BLaER1 treated with 17β-estradiol and CSF1 and Interleukin-3, amounts not matched to agents 10 nM and 100 nM (cell line): ENCODE measurements around the gene CLTA.
"Not testable (repeated sequence)": the region's sequence is repeated elsewhere in the genome, so short reads cannot be mapped to it uniquely, and the experiment has no call there.

ENCODE experiments used
- H3K27ac ChIP-seq, 11 experiments: shearing (Covaris generic); formaldehyde crosslinking; 2 replicates each; pipeline ENCODE4 v1.8.1; 2022
- H3K27me3 ChIP-seq, 11 experiments: shearing (Covaris generic); formaldehyde crosslinking; 2 replicates each; pipeline ENCODE4 v1.8.1; 2022
- H3K36me3 ChIP-seq, 11 experiments: shearing (Covaris generic); formaldehyde crosslinking; 2 replicates each; pipeline ENCODE4 v1.8.1; 2022
- H3K4me1 ChIP-seq, 10 experiments: shearing (Covaris generic); formaldehyde crosslinking; 2 replicates each; pipeline ENCODE4 v1.8.1; 2022
- H3K4me2 ChIP-seq, 11 experiments: shearing (Covaris generic); formaldehyde crosslinking; 2 replicates each; pipeline ENCODE4 v1.8.1; 2022
- H3K4me3 ChIP-seq, 10 experiments: shearing (Covaris generic); formaldehyde crosslinking; 2 replicates each; pipeline ENCODE4 v1.8.1; 2022
- H3K9ac ChIP-seq, 11 experiments: shearing (Covaris generic); formaldehyde crosslinking; 2 replicates each; pipeline ENCODE4 v1.8.1; 2022
- H3K9me3 ChIP-seq, 11 experiments: shearing (Covaris generic); formaldehyde crosslinking; replicated peaks in 1 of 11; 2 replicates each; pipeline ENCODE4 v1.8.1; 2022
- H4K20me1 ChIP-seq, 11 experiments: shearing (Covaris generic); formaldehyde crosslinking; 2 replicates each; pipeline ENCODE4 v1.8.1; 2022
- Cebpa-rat ChIP-seq, 11 experiments: shearing (Covaris generic); IDR thresholded peaks; 2 replicates each; pipeline ENCODE4 v1.8.1; 2022

CLTA gene

GRCh38 chr9:36247356-36247755 is 56.6 kb downstream of the CLTA start:
- peaks cover 45 to 79% (median 62%) of the 10 kb centered on the region in 11 experiments for H3K36me3 ChIP-seq
- no peak overlapping the region for H3K9ac ChIP-seq
- H3K4me2 ChIP-seq = no peak overlapping the region
- H3K27ac ChIP-seq = no peak overlapping the region
- no peaks in the 10 kb centered on the region for H3K9me3 ChIP-seq
- peaks cover 23 to 83% (median 45%) of the 10 kb centered on the region in 11 experiments; a peak in 18 of 22 replicates for H4K20me1 ChIP-seq
- no peak overlapping the region for H3K4me3 ChIP-seq
- no peak for TF ChIP-seq Cebpa-rat (IDR thresholded peaks at IDR 0.05)
- no peaks in the 10 kb centered on the region for H3K27me3 ChIP-seq
- H3K4me1 ChIP-seq = peaks cover 0 to 13% (median 0%) of the 10 kb centered on the region in 10 experiments; a peak in 6 of 20 replicates

- not testable (repeated sequence) for H3K4me3 ChIP-seq, H3K27me3 ChIP-seq, H3K9ac ChIP-seq, H3K27ac ChIP-seq, H3K9me3 ChIP-seq, H3K4me2 ChIP-seq
- peaks cover 23 to 78% (median 44%) of the 10 kb centered on the region in 11 experiments; a peak in 18 of 22 replicates for H4K20me1 ChIP-seq
- H3K36me3 ChIP-seq = peaks cover 38 to 72% (median 55%) of the 10 kb centered on the region in 11 experiments
- peaks cover 0 to 13% (median 0%) of the 10 kb centered on the region in 10 experiments; a peak in 6 of 20 replicates for H3K4me1 ChIP-seq
These were observed 57.3 kb downstream of the CLTA start for GRCh38 chr9:36248061-36248460.

GRCh38 chr9:36249189-36249588 is 58.5 kb downstream of the CLTA start:
- Histone ChIP-seq H3K9me3 (no peaks in the 10 kb centered on the region), H3K4me2 (peak overlapping the region in 2 of 11 experiments; percentile 2 to 13; a peak in 1 of 22 replicates), H3K36me3 (peaks cover 26 to 66% (median 44%) of the 10 kb centered on the region in 11 experiments), H3K4me1 (peaks cover 0 to 13% (median 0%) of the 10 kb centered on the region in 10 experiments; a peak in 6 of 20 replicates), H3K27ac (no peak overlapping the region), H3K27me3 (no peaks in the 10 kb centered on the region), H3K9ac (no peak overlapping the region), H4K20me1 (peaks cover 19 to 76% (median 50%) of the 10 kb centered on the region in 11 experiments; a peak in 18 of 22 replicates), H3K4me3 (no peak overlapping the region)
- no peak for TF ChIP-seq Cebpa-rat (IDR thresholded peaks at IDR 0.05)

- Histone ChIP-seq H3K9me3 (no peaks in the 10 kb centered on the region), H3K4me2 (no peak overlapping the region), H3K4me1 (peaks cover 0 to 13% (median 0%) of the 10 kb centered on the region in 10 experiments; a peak in 6 of 20 replicates), H3K27me3 (no peaks in the 10 kb centered on the region), H4K20me1 (peaks cover 19 to 81% (median 50%) of the 10 kb centered on the region in 11 experiments; a peak in 18 of 22 replicates), H3K9ac (0 out of 22 replicates have a peak overlapping the region, but pooled peaks of 1 of the 11 experiments have one; percentile 8), H3K4me3 (no peak overlapping the region), H3K36me3 (peaks cover 18 to 66% (median 39%) of the 10 kb centered on the region in 11 experiments), H3K27ac (no peak overlapping the region)
- no peak for TF ChIP-seq Cebpa-rat (IDR thresholded peaks at IDR 0.05)
These were observed 59.4 kb downstream of the CLTA start for GRCh38 chr9:36250079-36250478.

- Histone ChIP-seq H3K27ac (no peak overlapping the region), H3K4me2 (no peak overlapping the region), H3K9ac (no peak overlapping the region), H3K4me3 (no peak overlapping the region), H4K20me1 (peaks cover 19 to 74% (median 39%) of the 10 kb centered on the region in 11 experiments; a peak in 18 of 22 replicates), H3K27me3 (no peaks in the 10 kb centered on the region), H3K4me1 (peaks cover 0 to 13% (median under 1%) of the 10 kb centered on the region in 10 experiments; a peak in 9 of 20 replicates), H3K9me3 (no peaks in the 10 kb centered on the region), H3K36me3 (peaks cover 5 to 56% (median 30%) of the 10 kb centered on the region in 11 experiments; a peak in 21 of 22 replicates)
- TF ChIP-seq Cebpa-rat (IDR thresholded peaks at IDR 0.05) = no peak
These were observed 60.7 kb downstream of the CLTA start for GRCh38 chr9:36251428-36251827.

- peaks cover 0 to 26% (median 5%) of the 10 kb centered on the region in 11 experiments; a peak in 9 of 22 replicates for H4K20me1 ChIP-seq
- H3K9ac ChIP-seq = peak within 1 kb of the TSS; percentile 77 to 88 (median 85)
- TF ChIP-seq Cebpa-rat (IDR thresholded peaks at IDR 0.05) = no peak
- peak within 1 kb of the TSS; percentile 58 to 92 (median 80) for H3K27ac ChIP-seq
- peak within 1 kb of the TSS; percentile 67 to 95 (median 82) for H3K4me2 ChIP-seq
- H3K9me3 ChIP-seq = no peaks in the 10 kb centered on the region
- no peaks in the 10 kb centered on the region for H3K27me3 ChIP-seq
- H3K4me1 ChIP-seq = peaks cover 10 to 16% (median 14%) of the 10 kb centered on the region in 10 experiments
- H3K36me3 ChIP-seq = peaks cover 0 to 19% (median 8%) of the 10 kb centered on the region in 11 experiments; a peak in 7 of 22 replicates
- H3K4me3 ChIP-seq = peak within 1 kb of the TSS; percentile 61 to 77 (median 68)
These were observed 67.7 kb downstream of the CLTA start, which contains the start of gene GNE for GRCh38 chr9:36258208-36258995. Gene GNE, minus strand, starts transcription at chr9:36258448. Its CDS starts 9,093 bp downstream, at chr9:36249355.

GRCh38 chr9:36258996-36259533 is 68.3 kb downstream of the CLTA start:
- Histone ChIP-seq H3K4me2 (peak overlapping the region; percentile 67 to 95 (median 82)), H3K36me3 (peaks cover 0 to 14% (median 5%) of the 10 kb centered on the region in 11 experiments; a peak in 6 of 22 replicates), H3K27me3 (no peaks in the 10 kb centered on the region), H3K4me1 (peaks cover 10 to 16% (median 14%) of the 10 kb centered on the region in 10 experiments), H3K27ac (peak overlapping the region; percentile 52 to 92 (median 80); a peak in 19 of 22 replicates), H3K4me3 (peak overlapping the region; percentile 61 to 77 (median 68)), H3K9me3 (no peaks in the 10 kb centered on the region), H3K9ac (peak overlapping the region; percentile 77 to 88 (median 85)), H4K20me1 (peaks cover 0 to 20% (median 1%) of the 10 kb centered on the region in 11 experiments; a peak in 9 of 22 replicates)
- no peak for TF ChIP-seq Cebpa-rat (IDR thresholded peaks at IDR 0.05)
